Measurements from ENCODE around the gene BIRC5.

GRCh38 chr17:78230996-78231935 is 17.2 kb downstream of the BIRC5 start, which contains the start of gene TMEM235:
- TF ChIP-seq CTCF (IDR thresholded peaks at IDR 0.05) (no peak), POLR2A (IDR thresholded peaks at IDR 0.05) (no peak)

All from testis (tissue), 2 donors.